HG02588 (cell line): Measurements from ENCODE around the gene TRAF4.
"Not testable (repeated sequence)": the region's sequence is repeated elsewhere in the genome, so short reads cannot be mapped to it uniquely, and the experiment has no call there.

Experiments used
- ATAC-seq: cut with Tn5 transposase; IDR thresholded peaks from one replicate; pipeline ENCODE4 v1.9.1; 2021; ENCODE audit warnings: mild to moderate bottlenecking, moderate library complexity; ENCODE audit not compliant: unreplicated experiment

Gene TRAF4

DNA sequence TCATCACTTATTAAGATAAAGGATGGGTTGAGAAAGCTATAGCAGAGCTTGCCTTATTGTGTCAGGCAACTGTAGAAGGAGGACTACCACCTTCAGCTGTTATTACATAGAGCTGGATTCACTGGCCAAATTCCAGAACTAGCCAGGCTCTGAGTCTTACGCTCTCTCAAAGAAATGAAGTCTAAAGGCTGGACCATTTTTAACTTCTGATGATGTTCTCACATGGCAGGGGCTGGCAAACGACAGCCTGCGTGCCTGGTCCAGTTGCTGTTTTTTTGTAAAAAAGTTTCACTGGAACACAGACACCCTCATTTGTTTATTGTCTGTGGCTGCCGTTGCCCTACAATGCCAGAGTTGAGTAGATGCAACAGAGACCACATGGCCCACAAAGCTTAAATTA lies 21.2 kb downstream of the TRAF4 start:
- ATAC-seq, result no peak

DNA sequence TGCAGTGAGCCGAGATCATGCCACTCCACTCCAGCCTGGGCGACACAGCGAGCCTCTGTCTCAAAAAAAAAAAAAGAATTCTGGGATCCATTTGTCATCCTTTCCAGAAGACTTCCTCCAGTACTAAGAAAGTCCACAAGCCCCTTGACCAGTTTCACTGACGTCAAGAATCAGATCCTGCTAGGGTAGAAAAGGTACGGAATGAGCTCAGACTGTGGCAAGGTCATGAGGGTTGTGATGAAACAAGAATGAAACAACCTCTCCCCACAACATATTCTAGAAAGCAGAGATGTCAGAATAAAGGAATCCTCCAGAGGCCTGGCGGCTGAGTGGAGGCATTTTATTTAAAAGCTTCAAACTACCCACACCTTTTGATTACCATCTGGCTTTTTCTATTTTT lies 29.9 kb downstream of the TRAF4 start:
- no peak for ATAC-seq

DNA sequence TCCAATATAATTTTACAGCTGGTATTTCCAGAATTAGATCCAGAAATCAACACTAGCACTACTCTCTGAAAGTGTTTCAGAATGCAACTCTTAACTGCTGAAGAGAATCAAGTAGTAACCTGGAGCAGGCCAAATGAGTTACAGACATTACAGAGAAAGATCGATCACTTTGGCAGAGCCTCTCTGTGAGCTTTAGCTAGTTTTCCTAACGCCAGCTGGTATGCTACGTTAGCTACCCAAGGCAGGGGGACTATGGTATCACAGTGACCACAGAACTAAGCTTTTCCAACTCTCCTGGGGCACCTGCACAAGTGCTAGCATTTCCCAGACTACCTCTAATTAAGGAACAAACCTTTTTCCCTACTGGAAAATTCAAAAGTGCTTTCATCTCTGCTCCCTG lies 30.4 kb downstream of the TRAF4 start:
- no peak for ATAC-seq

DNA sequence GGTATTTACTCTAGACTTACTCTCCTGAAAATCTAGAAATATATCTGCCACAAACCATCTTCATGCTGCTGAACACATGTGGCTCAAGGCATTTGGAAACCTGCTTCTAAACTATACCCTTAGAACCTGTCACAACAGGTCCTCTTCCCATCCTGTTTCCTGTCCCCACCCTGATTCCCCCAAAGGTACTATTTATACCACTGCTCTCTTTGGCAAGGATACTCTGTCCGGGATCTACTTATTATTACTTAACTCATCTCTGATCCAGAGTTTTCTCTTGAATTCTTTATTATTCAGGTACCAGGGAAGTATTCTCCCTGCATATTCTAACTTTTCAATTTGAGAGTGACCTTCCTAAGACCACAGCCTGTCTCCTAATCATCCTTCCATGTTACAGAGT lies 33.4 kb downstream of the TRAF4 start:
- no peak for ATAC-seq

DNA sequence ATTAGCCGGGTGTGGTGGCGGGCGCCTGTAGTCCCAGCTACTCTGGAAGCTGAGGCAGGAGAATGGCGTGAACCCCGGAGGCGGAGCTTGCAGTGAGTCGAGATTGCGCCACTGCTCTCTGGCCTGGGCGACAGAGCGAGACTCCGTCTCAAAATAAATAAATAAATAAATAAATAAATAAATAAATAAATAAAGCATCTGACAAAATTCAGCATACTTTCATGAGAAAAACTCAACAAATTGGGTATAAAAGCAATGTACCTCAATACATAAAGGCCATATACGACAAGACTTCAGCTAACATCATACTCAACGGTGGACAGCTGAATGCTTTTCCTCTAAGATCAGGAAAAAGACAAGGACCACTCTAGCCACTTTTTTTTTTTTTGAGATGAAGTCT lies 35.8 kb downstream of the TRAF4 start:
- not testable (repeated sequence) for ATAC-seq

DNA sequence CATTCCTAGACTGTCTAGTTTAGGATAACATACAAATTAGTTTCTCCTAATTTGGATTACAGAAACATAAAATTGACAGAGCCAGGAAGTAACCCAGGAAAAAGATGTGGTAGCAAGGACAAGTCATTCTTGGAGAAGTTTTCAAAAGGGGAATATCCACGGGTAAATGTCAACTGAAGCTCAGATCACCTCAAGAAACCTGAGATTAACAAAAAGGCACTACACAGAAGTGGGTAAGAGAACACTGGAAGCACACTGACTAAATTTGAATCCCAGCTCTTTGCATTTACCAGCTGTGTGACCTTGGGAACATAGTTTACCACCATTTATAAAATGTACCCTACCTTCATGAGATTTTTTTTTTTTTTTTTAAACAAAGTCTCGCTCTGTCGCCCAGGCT lies 39.4 kb downstream of the TRAF4 start:
- ATAC-seq, result no peak

GRCh38 chr17:28788100-28788499 lies 44.3 kb downstream of the TRAF4 start:
- no peak for ATAC-seq

DNA sequence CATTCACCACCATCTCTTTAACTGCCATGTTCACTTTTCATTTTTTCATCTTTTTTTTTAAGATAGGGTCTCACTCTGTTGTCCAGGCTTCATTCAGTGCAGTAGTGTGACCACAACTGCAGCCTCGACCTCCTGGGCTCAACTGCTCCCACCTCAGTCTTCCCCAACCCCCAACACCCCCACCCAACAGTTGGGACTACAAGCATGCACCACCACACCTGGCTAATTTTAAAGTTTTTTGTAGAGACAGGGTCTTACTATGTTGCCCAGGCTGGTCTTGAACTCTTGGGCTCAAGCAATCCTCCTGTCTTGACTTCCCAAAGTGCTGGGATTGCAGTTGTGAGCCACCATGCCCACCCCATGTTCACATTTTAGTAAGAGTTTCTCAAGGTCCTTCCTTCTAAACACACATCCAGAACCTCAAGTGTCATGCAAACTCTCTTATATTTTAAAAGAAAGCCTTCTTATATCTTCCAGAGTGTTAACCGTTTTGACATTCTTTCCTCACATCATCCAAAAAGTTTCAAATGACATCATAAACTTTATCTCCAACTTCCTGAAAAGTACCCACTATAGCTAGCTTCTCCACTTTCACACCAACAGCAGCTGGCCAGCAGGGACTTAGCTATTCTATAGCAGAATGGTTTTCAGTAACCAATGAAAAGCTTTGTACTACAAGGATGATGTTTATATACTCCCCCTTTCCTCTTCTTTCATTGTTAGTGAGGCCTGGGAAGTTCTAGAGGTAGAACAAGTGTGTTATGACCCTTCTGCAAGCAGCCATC lies 49.3 kb downstream of the TRAF4 start:
- no peak for ATAC-seq

- not testable (repeated sequence) for ATAC-seq
These were observed 51.1 kb downstream of the TRAF4 start for GRCh38 chr17:28794846-28795441.

DNA sequence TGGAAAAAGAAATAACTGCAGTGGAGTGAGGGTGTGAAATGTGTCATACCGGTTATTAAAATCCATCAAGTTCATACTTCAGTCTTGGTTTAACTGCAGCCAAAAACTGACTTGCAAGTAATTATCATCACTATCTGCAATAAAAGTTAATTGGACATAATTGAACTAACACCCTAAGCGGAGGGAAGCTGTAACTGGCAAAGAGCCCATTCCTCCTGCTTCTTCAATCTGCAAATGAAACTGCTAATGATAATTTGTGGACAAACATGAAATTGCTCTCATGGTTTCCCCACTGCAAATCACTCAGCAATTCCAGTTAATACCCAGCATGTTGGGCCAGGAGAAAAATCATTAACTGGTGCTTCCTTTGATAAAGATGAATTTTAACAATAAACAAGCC lies 52.3 kb downstream of the TRAF4 start:
- ATAC-seq, result no peak
